H9 (cell line): Measurements from ENCODE around the gene HDAC3. TPM values are rescaled to one million over a fixed set of nuclear protein-coding genes. Genes with fewer than 3 reads are reported as not detected.
A peak's percentile ranks its signal among the peaks of the same experiment; 100 is the strongest.

ENCODE experiments used
- DNase-seq: peaks from one replicate; pipeline ENCODE4 v3.0.0-alpha.2; 2017
- H2AFZ ChIP-seq: one replicate; pipeline ENCODE4 v1.6.1; 2013; ENCODE audit warnings: mild to moderate bottlenecking, low read length, control low read depth, moderate library complexity
- H2AK5ac ChIP-seq: 2 replicates; pipeline ENCODE4 v1.6.1; 2013; ENCODE audit warnings: low read length, control low read depth, mixed read lengths; ENCODE audit not compliant: insufficient read length
- H2BK120ac ChIP-seq: one replicate; pipeline ENCODE4 v1.6.1; 2013; ENCODE audit warnings: low read depth, mild to moderate bottlenecking, low read length, control low read depth, inconsistent platforms; ENCODE audit not compliant: poor library complexity, severe bottlenecking
- H2BK12ac ChIP-seq: 2 replicates; pipeline ENCODE4 v1.6.1; 2013; ENCODE audit warnings: low read length, control low read depth, mixed read lengths, low read depth; ENCODE audit not compliant: insufficient read length
- H2BK15ac ChIP-seq: 2 replicates; pipeline ENCODE4 v1.6.1; 2013; ENCODE audit warnings: low read depth, low read length, control low read depth
- H2BK20ac ChIP-seq: one replicate; pipeline ENCODE4 v1.6.1; 2013; ENCODE audit warnings: low read depth, mild to moderate bottlenecking, low read length, control low read depth, inconsistent platforms; ENCODE audit not compliant: poor library complexity, severe bottlenecking
- H2BK5ac ChIP-seq: 2 replicates; pipeline ENCODE4 v1.6.1; 2013; ENCODE audit warnings: low read length, control low read depth, mixed read lengths; ENCODE audit not compliant: insufficient read length
- H3K14ac ChIP-seq: 2 replicates; pipeline ENCODE4 v1.6.1; 2013; ENCODE audit warnings: low read length, control low read depth; ENCODE audit not compliant: insufficient read depth
- H3K18ac ChIP-seq: 2 replicates; pipeline ENCODE4 v1.6.1; 2013; ENCODE audit warnings: low read depth, mild to moderate bottlenecking, mixed read lengths, low read length, control low read depth; ENCODE audit not compliant: insufficient read length
- H3K23ac ChIP-seq: 2 replicates; pipeline ENCODE4 v1.6.1; 2013; ENCODE audit warnings: low read length, control low read depth, mixed read lengths, low read depth; ENCODE audit not compliant: insufficient read length
- H3K23me2 ChIP-seq: 2 replicates; pipeline ENCODE4 v1.6.1; 2013; ENCODE audit warnings: low read depth, mild to moderate bottlenecking, mixed read lengths, low read length, control low read depth; ENCODE audit not compliant: insufficient read length, poor library complexity, severe bottlenecking
- H3K27ac ChIP-seq: 2 replicates; pipeline ENCODE4 v1.5.1; 2013; ENCODE audit warnings: low read length, control low read depth, mixed read lengths, low read depth; ENCODE audit not compliant: insufficient read length
- H3K27me3 ChIP-seq: 2 replicates; pipeline ENCODE4 v1.6.1; 2013; ENCODE audit warnings: low read length, control low read depth, inconsistent platforms; ENCODE audit not compliant: insufficient read depth
- H3K4ac ChIP-seq: 2 replicates; pipeline ENCODE4 v1.6.1; 2013; ENCODE audit warnings: low read depth, mild to moderate bottlenecking, control low read depth, inconsistent platforms, low read length, moderate library complexity
- H3K4me1 ChIP-seq: 2 replicates; pipeline ENCODE4 v1.6.1; 2013; ENCODE audit warnings: low read length, control low read depth, inconsistent platforms; ENCODE audit not compliant: insufficient read depth
- H3K4me2 ChIP-seq: 2 replicates; pipeline ENCODE4 v1.6.1; 2013; ENCODE audit warnings: low read length, control low read depth, mixed read lengths; ENCODE audit not compliant: insufficient read length, insufficient read depth
- H3K56ac ChIP-seq: 2 replicates; pipeline ENCODE4 v1.6.1; 2013; ENCODE audit warnings: low read depth, mild to moderate bottlenecking, mixed read lengths, low read length, control low read depth; ENCODE audit not compliant: insufficient read length
- H3K79me1 ChIP-seq: 2 replicates; pipeline ENCODE4 v1.6.1; 2013; ENCODE audit warnings: low read depth, mild to moderate bottlenecking, moderate library complexity, low read length, control low read depth, inconsistent platforms; ENCODE audit not compliant: insufficient read depth, poor library complexity, severe bottlenecking
- H3K79me2 ChIP-seq: 2 replicates; pipeline ENCODE4 v1.6.1; 2013; ENCODE audit warnings: low read length, control low read depth, inconsistent platforms; ENCODE audit not compliant: insufficient read depth
- H3K9ac ChIP-seq: 2 replicates; pipeline ENCODE4 v1.6.1; 2013; ENCODE audit warnings: low read length, control low read depth, mixed read lengths; ENCODE audit not compliant: insufficient read length; ENCODE audit errors: extremely low read depth
- H3K9me3 ChIP-seq: one replicate; pipeline ENCODE4 v1.6.1; 2013; ENCODE audit warnings: low read depth, low read length, inconsistent platforms; ENCODE audit not compliant: control insufficient read depth
- H3T11ph ChIP-seq: one replicate; pipeline ENCODE4 v1.6.1; 2013; ENCODE audit warnings: mild to moderate bottlenecking, low read length, control low read depth, inconsistent platforms
- H4K20me1 ChIP-seq: one replicate; pipeline ENCODE4 v1.6.1; 2013; ENCODE audit not compliant: control insufficient read depth, insufficient read length, insufficient read depth
- H4K5ac ChIP-seq: 2 replicates; pipeline ENCODE4 v1.6.1; 2013; ENCODE audit warnings: low read depth, mild to moderate bottlenecking, mixed read lengths, low read length, control low read depth; ENCODE audit not compliant: insufficient read length
- H4K8ac ChIP-seq: replicated peaks from 2 replicates; pipeline ENCODE4 v1.6.1; 2013; ENCODE audit warnings: low read length, control low read depth, mixed read lengths, low read depth; ENCODE audit not compliant: insufficient read length
- H4K91ac ChIP-seq: 2 replicates; pipeline ENCODE4 v1.6.1; 2013; ENCODE audit warnings: low read depth, mild to moderate bottlenecking, moderate library complexity, mixed read lengths, low read length, control low read depth; ENCODE audit not compliant: insufficient read length
- H3K27ac Mint-ChIP-seq, 3 experiments: 2 replicates in 2 of 3; 3 replicates in 1 of 3; pipeline ENCODE4 v1.8.0; 2020 to 2021; ENCODE audit warnings: mixed read lengths in 3 of 3, mild to moderate bottlenecking in 1 of 3, moderate library complexity in 1 of 3
- H3K27me3 Mint-ChIP-seq: 2 replicates; pipeline ENCODE4 v1.8.0; 2021; ENCODE audit warnings: low read depth, mild to moderate bottlenecking, moderate library complexity, mixed read lengths
- H3K36me3 Mint-ChIP-seq, 3 experiments: 2 replicates in 2 of 3; 3 replicates in 1 of 3; pipeline ENCODE4 v1.8.0; 2020 to 2021; ENCODE audit warnings: low read depth in 3 of 3, mixed read lengths in 3 of 3; ENCODE audit not compliant: insufficient read depth in 1 of 3
- H3K4me1 Mint-ChIP-seq, 2 experiments: 2 replicates each; pipeline ENCODE4 v1.8.0; 2020; ENCODE audit warnings: mixed read lengths in 2 of 2
- H3K4me3 Mint-ChIP-seq, 2 experiments: 2 replicates in 1 of 2; 3 replicates in 1 of 2; pipeline ENCODE4 v1.8.0; 2020 to 2021; ENCODE audit warnings: mild to moderate bottlenecking in 2 of 2, mixed read lengths in 2 of 2, moderate library complexity in 1 of 2
- H3K9me3 Mint-ChIP-seq, 2 experiments: 2 replicates in 1 of 2; 3 replicates in 1 of 2; pipeline ENCODE4 v1.8.0; 2020; ENCODE audit warnings: mild to moderate bottlenecking in 2 of 2, mixed read lengths in 2 of 2, moderate library complexity in 1 of 2
- CTCF ChIP-seq: fragments of 200-600 bp; sonication (generic); conservative IDR thresholded peaks from 3 replicates; pipeline ENCODE4 v1.8.0; 2021; ENCODE audit warnings: antibody characterized with exemption, mild to moderate bottlenecking
- WGBS: extraction: QIAGEN DNeasy Blood & Tissue Kit; methylation state at CpG from one replicate; pipeline ENCODE4 v1.1.7; 2013; ENCODE audit warnings: missing lambda C conversion rate, low lambda C conversion rate, mixed read lengths; ENCODE audit not compliant: insufficient read length; ENCODE audit errors: extremely low coverage; 5-methylcytosine and 5-hydroxymethylcytosine counted together
- total RNA-seq: library from RNA; stranded (reverse); gene quantifications from 2 replicates; pipeline ENCODE4 v1.2.1, GENCODE V29; 2021

The HDAC3 gene
- total RNA-seq, 1 experiment from 2014 or later: 98.3 TPM

DNA sequence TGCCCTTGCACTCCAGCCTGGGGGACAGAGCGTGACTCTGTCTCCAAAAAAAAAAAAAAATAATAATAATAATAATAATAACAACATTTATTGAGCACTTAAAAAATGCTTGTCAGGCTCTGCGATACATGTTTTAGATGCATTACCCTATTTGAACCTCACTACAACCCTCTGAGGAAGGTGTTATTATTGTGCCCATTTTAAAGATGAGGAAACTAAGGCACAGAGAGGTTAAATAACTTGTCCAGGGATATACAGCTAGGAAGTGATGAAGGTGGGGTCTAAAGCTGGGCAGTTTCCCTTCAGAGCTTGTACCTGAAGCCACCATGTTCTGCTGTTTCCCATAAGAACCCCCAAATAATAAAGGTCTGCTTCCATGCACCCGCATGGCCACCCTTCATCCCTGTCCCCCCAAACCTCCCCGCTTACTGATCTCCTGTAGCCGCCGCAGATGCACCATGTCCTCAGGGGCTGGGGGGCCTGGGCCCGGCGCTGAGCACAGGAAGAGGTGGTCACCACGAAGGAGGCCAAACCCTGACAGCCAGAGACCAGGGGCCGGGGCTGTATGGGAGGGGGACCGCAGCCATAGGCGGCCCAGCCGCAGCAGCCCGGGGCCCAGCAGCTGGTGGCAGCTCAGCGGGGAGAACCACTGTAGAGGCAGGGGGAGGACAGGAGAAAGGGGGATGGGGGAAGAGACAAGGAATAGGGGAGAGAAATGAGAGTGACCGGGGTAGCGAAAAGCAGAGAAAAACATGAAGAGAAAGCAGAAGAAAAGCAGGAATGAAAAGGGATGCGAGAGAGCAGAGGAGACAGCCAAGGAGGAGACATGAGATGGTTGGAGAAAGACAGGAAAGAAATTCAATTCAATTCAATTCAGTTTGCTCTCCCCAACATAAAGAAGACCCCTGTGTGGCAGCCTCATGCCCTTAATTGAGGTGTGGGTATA lies 29.6 kb upstream of the HDAC3 start:
- H3K27ac ChIP-seq: no peak overlapping the region
- H3K4me1 ChIP-seq: no peaks in the 10 kb centered on the region
- no CpG with 5 or more reads among the region's 18 CpGs for WGBS
- H3K4ac ChIP-seq: no peak overlapping the region
- no peak overlapping the region for H2AFZ ChIP-seq
- no peaks in the 10 kb centered on the region for H3K23me2 ChIP-seq
- no peak overlapping the region for H3K56ac ChIP-seq
- DNase-seq: no peak
- H4K20me1 ChIP-seq: no peaks in the 10 kb centered on the region
- Mint-ChIP-seq H3K4me1 (peaks cover 15 to 24% of the 10 kb centered on the region in 2 experiments), H3K27ac (peak overlapping the region in 1 of 3 experiments; percentile 42; a peak in 3 of 7 replicates), H3K9me3 (no peaks in the 10 kb centered on the region), H3K4me3 (no peak overlapping the region; a peak in 1 of 5 replicates), H3K36me3 (peaks cover 40 to 59% (median 41%) of the 10 kb centered on the region in 3 experiments), H3K27me3 (no peaks in the 10 kb centered on the region)
- no peak overlapping the region for H4K5ac ChIP-seq
- no peak overlapping the region for H2BK5ac ChIP-seq
- no peak overlapping the region for H3K9ac ChIP-seq
- H3K23ac ChIP-seq: no peak overlapping the region
- H4K8ac ChIP-seq: no peak overlapping the region
- no peaks in the 10 kb centered on the region for H3K27me3 ChIP-seq
- no peak overlapping the region for H3K18ac ChIP-seq
- no peak overlapping the region for H3K4me2 ChIP-seq
- H3K79me2 ChIP-seq: no peaks in the 10 kb centered on the region
- H2BK20ac ChIP-seq: no peak overlapping the region
- no peak overlapping the region for H2AK5ac ChIP-seq
- H3K9me3 ChIP-seq: no peaks in the 10 kb centered on the region
- no peak overlapping the region for H3K14ac ChIP-seq
- no peak overlapping the region for H2BK12ac ChIP-seq
- no peak overlapping the region for H4K91ac ChIP-seq
- no peak overlapping the region for H3T11ph ChIP-seq
- no peak overlapping the region for H2BK15ac ChIP-seq
- H2BK120ac ChIP-seq: no peak overlapping the region
- H3K79me1 ChIP-seq: no peaks in the 10 kb centered on the region
- TF ChIP-seq CTCF: no peak
